Mesodermal cell (in vitro differentiated cells): Measurements from ENCODE around the gene AGER. TPM values are rescaled to one million over a fixed set of nuclear protein-coding genes. Genes with fewer than 3 reads are reported as not detected.
A peak's percentile ranks its signal among the peaks of the same experiment; 100 is the strongest.

Source experiments
- H3K27ac ChIP-seq: 2 replicates; pipeline ENCODE4 v1.7.0; 2013; ENCODE audit warnings: mild to moderate bottlenecking, low read depth, low read length, moderate library complexity; ENCODE audit not compliant: severe bottlenecking
- H3K36me3 ChIP-seq: 2 replicates; pipeline ENCODE4 v1.7.1; 2013; ENCODE audit warnings: mild to moderate bottlenecking, low read length, moderate library complexity; ENCODE audit not compliant: control insufficient read depth, insufficient read depth
- H3K4me1 ChIP-seq: one replicate; pipeline ENCODE4 v1.7.1; 2013; ENCODE audit warnings: mild to moderate bottlenecking, low read length; ENCODE audit not compliant: insufficient read depth, control insufficient read depth, poor library complexity, severe bottlenecking
- H3K4me3 ChIP-seq: 2 replicates; pipeline ENCODE4 v1.7.0; 2013; ENCODE audit warnings: low read length, control low read depth, mild to moderate bottlenecking; ENCODE audit not compliant: insufficient read depth, poor library complexity, severe bottlenecking; ENCODE audit errors: extremely low read depth
- H3K9me3 ChIP-seq: 2 replicates; pipeline ENCODE4 v1.7.1; 2013; ENCODE audit warnings: mild to moderate bottlenecking, low read length, moderate library complexity; ENCODE audit not compliant: control insufficient read depth
- WGBS, 2 experiments: methylation state at CpG; one replicate each; pipeline ENCODE4 v1.1.5; 2013; ENCODE audit warnings: missing lambda C conversion rate in 2 of 2; ENCODE audit not compliant: insufficient coverage in 2 of 2; 5-methylcytosine and 5-hydroxymethylcytosine counted together
- polyA plus RNA-seq, 2 experiments: library from polyadenylated mRNA; stranded (reverse); fragments of 50-300 nt; gene quantifications; one replicate each; pipeline ENCODE4 v1.2.3, GENCODE V29; 2013

The AGER gene
- 23.7 TPM for polyA plus RNA-seq (2013, experiment 1 of 2)
- polyA plus RNA-seq (2013, experiment 2 of 2) = 19.3 TPM

DNA sequence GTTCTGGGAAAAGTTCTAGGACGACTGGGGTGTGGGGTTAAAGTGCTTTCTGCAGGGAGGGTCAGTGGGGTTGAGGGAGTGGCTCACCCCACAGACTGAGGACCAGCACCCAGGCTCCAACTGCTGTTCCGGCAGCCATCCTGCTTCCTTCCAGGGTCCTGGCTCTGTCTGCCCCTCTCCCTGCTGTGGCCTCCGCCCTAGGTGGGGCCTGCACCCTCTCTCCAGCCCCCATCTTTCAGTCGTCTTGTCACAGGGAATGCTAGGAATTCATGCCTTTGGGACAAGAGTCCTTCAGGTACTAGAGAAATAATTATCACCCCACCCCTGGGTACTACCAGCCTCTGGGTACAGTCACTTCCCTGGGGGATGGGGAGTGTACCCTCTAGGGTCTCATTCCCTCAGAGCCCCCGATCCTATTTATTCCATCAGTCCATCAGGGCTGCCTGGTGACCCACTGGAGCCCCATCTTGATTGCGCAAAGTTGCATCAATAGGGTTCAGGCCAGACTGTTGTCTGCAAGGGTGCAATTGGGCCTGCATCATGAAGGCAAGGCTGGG is at the start of gene AGER:
TSS of gene AGER (minus strand) at position 170 of the 557 bp plus-strand sequence. CDS start at position 139, 31 bp downstream.
- 86 to 87% methylated on average over 5 of the region's 6 CpGs for WGBS, 2 experiments
- H3K4me3 ChIP-seq = no peak within 1 kb of the TSS
- H3K9me3 ChIP-seq = no peaks in the 10 kb centered on the region
- peak within 1 kb of the TSS; percentile 29 for H3K27ac ChIP-seq
- H3K36me3 ChIP-seq = peaks cover 82% of the 10 kb centered on the region
- H3K4me1 ChIP-seq = peaks cover 27% of the 10 kb centered on the region

GRCh38 chr6:32226434-32226833 is 42.4 kb upstream of the AGER start:
- WGBS, 2 experiments = 93 to 100% methylated on average over 1 to 7 of the region's 7 CpGs
- Histone ChIP-seq H3K4me3 (no peak overlapping the region), H3K9me3 (no peaks in the 10 kb centered on the region), H3K27ac (no peak overlapping the region), H3K36me3 (no peaks in the 10 kb centered on the region), H3K4me1 (no peaks in the 10 kb centered on the region)

DNA sequence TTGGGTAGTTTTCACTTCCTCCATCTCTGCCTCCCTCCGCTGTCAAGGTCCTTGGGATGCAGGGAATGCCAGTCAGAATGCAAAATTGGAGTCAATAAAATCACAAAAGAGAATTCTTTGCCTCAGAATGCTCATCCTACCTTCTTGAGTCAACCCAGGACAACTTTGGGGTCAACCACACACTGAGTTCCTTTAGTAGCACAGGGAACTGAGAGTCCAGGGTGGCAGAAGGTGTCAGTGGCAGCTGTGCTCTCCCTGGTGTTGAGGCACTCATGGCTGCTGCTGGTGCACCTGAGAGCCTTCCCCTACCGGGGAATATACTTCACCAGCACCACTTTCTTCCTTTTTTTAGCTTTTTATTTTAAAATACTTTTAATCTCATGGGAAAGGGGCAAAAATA is 40.6 kb upstream of the AGER start:
- Histone ChIP-seq H3K4me1 (no peaks in the 10 kb centered on the region), H3K4me3 (no peak overlapping the region), H3K9me3 (no peaks in the 10 kb centered on the region), H3K36me3 (no peaks in the 10 kb centered on the region), H3K27ac (no peak overlapping the region)
- WGBS, 2 experiments = 100% methylated on average over 1 of the region's 2 CpGs

GRCh38 chr6:32223258-32224235 is 39.5 kb upstream of the AGER start, which contains the start of gene NOTCH4:
NOTCH4 (minus strand) TSS chr6:32224067; CDS start chr6:32223928, 139 bp downstream.
- Histone ChIP-seq H3K4me1 (no peaks in the 10 kb centered on the region), H3K4me3 (peak within 1 kb of the TSS; percentile 9), H3K36me3 (no peaks in the 10 kb centered on the region), H3K27ac (no peak within 1 kb of the TSS), H3K9me3 (no peaks in the 10 kb centered on the region)
- 60 to 65% methylated on average over 9 to 17 of the region's 20 CpGs for WGBS, 2 experiments

DNA sequence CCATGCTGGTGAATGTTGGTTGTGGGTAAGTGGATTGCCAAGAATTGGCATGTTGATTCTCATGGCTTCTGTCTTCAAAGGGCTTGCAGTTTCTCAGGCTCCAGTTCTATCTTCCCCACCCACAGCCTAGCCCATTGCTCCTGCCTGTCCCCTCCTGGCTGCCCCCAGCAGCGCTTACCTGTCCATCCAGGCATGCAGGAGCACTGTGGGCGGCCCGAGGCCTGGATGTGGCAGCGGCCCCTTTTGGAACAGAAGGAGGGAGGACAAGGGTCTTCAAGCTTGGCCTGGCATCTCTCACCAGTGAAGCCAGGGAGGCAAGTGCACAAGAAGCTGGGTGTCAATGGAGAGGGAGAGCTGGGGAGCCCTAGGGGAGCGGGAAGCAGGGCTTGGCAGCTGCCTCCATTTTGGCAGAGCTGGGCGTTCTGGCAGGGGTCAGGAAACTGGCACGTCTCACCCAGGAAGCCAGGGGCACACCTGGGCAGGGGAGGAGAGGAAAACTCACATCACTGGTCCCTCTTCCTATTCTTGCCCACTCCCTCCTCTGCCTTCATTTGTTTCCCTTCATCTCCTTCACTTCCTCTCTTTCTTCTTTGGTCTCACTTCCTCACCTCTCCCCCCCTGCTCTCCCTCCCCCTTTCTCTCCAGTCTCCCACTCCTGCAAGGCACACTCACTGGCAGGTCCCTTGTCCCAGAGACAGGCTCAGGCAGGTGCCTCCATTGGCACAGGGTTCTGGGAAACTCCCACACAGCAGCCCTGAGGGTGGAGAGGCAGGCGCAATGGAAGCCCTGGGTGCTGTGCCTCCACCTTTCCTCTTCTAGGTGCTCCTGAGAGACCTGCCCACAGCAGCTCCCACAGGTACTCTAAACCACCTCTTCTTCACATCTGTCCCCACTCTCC is 38.5 kb upstream of the AGER start:
- 95 to 97% methylated on average over 7 of the region's 8 CpGs for WGBS, 2 experiments
- Histone ChIP-seq H3K27ac (no peak overlapping the region), H3K36me3 (no peaks in the 10 kb centered on the region), H3K4me3 (peak overlapping the region; percentile 9), H3K9me3 (no peaks in the 10 kb centered on the region), H3K4me1 (no peaks in the 10 kb centered on the region)

DNA sequence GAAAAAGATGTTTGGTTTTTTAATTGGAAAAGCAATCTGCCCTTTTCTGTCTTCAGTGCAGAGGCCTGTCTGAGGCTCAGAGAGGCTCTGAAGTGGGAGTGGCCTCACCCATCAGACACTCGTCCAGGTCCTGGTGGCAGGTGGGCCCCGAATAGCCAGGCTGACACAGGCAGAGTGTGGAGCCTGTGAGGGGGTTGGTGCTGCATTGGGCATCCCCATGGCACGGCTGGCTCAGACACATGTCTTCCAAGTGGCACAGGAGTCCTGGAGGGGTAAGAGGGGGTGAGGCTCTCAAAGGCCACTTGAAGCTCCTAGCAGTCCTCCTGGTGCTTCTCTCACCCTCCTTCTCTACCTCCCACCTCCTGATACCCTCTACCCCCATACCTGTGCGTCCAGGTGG is 36.0 kb upstream of the AGER start:
- WGBS, 2 experiments = 88 to 100% methylated on average over 1 to 3 of the region's 4 CpGs
- Histone ChIP-seq H3K4me3 (no peak overlapping the region), H3K36me3 (no peaks in the 10 kb centered on the region)

GRCh38 chr6:32218167-32218566 is 34.1 kb upstream of the AGER start:
- Histone ChIP-seq H3K9me3 (no peaks in the 10 kb centered on the region), H3K27ac (no peak overlapping the region), H3K4me1 (no peaks in the 10 kb centered on the region), H3K4me3 (no peak overlapping the region), H3K36me3 (no peaks in the 10 kb centered on the region)
- WGBS, 2 experiments = 91 to 93% methylated on average over 5 to 6 of the region's 7 CpGs

More for the DNA sequence above, 36.0 kb upstream of the AGER start:
- Histone ChIP-seq H3K9me3 (no peaks in the 10 kb centered on the region), H3K27ac (no peak overlapping the region), H3K4me1 (no peaks in the 10 kb centered on the region)

- Histone ChIP-seq H3K9me3 (no peaks in the 10 kb centered on the region), H3K4me1 (no peaks in the 10 kb centered on the region), H3K36me3 (no peaks in the 10 kb centered on the region), H3K4me3 (no peak overlapping the region), H3K27ac (no peak overlapping the region)
- WGBS, 2 experiments = 96% methylated on average over 8 to 10 of the region's 11 CpGs
Measured at GRCh38 chr6:32216998-32217397, 32.9 kb upstream of the AGER start.

DNA sequence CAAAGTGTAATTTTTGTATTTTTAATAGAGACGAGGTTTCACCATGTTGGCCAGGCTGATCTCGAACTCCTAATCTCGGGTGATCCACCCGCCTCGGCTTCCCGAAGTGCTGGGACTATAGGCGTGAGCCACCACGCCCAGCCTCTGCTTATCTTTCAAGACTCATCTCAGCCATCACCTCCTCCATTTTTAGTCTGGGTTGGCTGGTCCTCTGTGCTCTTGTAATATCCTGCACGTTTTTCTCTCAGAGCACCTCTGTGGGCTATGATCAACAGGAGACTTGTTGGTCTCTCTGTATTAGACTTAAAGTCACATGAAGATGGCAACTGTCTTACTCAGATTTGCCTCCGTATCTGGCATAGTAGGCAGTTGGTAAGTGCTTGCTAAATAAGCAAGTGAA is 32.2 kb upstream of the AGER start:
- WGBS, 2 experiments = 81 to 91% methylated on average over 9 to 10 of the region's 10 CpGs

DNA sequence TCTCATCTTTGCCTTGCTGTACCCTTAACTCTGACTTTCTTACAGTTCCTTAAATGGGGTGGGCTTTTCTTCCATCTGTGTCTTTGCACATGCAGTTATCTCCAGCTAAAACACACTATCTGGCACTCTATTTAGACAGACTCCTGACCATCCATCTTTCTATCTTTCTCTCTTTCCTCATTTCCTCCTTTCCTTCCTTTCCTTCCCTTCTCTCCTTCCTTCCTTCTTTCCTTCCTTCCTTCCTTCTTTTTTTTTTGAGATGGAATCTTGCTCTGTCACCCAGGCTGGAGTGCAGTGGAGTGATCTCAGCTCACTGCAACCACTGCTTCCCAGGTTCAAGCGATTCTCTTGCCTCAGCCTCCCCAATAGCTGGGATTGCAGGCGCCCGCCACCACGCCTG is 31.6 kb upstream of the AGER start:
- H3K4me3 ChIP-seq = no peak overlapping the region
- no peaks in the 10 kb centered on the region for H3K4me1 ChIP-seq
- H3K9me3 ChIP-seq = no peaks in the 10 kb centered on the region
- WGBS, 2 experiments = 83 to 100% methylated on average over 1 to 4 of the region's 4 CpGs
- H3K36me3 ChIP-seq = no peaks in the 10 kb centered on the region
- no peak overlapping the region for H3K27ac ChIP-seq

More for the DNA sequence above, 32.2 kb upstream of the AGER start:
- no peaks in the 10 kb centered on the region for H3K36me3 ChIP-seq
- no peaks in the 10 kb centered on the region for H3K9me3 ChIP-seq
- no peak overlapping the region for H3K27ac ChIP-seq
- no peaks in the 10 kb centered on the region for H3K4me1 ChIP-seq
- H3K4me3 ChIP-seq = no peak overlapping the region
